NCI-H446 (cell line): ENCODE data around the gene ZSCAN10.
"Not testable (repeated sequence)": the region's sequence is repeated elsewhere in the genome, so short reads cannot be mapped to it uniquely, and the experiment has no call there.

Experiments used
- DNase-seq, 2 experiments: peaks; one replicate each; lab custom pipeline; 2025; lab: John Stamatoyannopoulos, UW

ZSCAN10 gene

GRCh38 chr16:3063625-3064386 is 35.3 kb downstream of the ZSCAN10 start:
- DNase-seq: no peak

GRCh38 chr16:3062553-3062952 is 36.5 kb downstream of the ZSCAN10 start:
- DNase-seq: no peak

- DNase-seq: no peak
Measured at GRCh38 chr16:3060339-3061127, 38.6 kb downstream of the ZSCAN10 start.

- DNase-seq: no peak
Measured at GRCh38 chr16:3059723-3060242, 39.3 kb downstream of the ZSCAN10 start.

GRCh38 chr16:3059041-3059722 is 39.9 kb downstream of the ZSCAN10 start:
- peak; percentile 22 to 89 for DNase-seq

- DNase-seq: no peak
Measured at GRCh38 chr16:3058139-3059030, 40.7 kb downstream of the ZSCAN10 start.

- no peak for DNase-seq
Measured at GRCh38 chr16:3057181-3058138, 41.6 kb downstream of the ZSCAN10 start.

GRCh38 chr16:3056336-3057180 is 42.5 kb downstream of the ZSCAN10 start:
- DNase-seq: no peak

GRCh38 chr16:3055734-3056115 is 43.4 kb downstream of the ZSCAN10 start:
- DNase-seq: not testable (repeated sequence)

GRCh38 chr16:3054965-3055733 is 43.9 kb downstream of the ZSCAN10 start:
- no peak for DNase-seq

- DNase-seq: not testable (repeated sequence)
Measured at GRCh38 chr16:3053330-3053710, 45.8 kb downstream of the ZSCAN10 start.

GRCh38 chr16:3052571-3053329 is 46.3 kb downstream of the ZSCAN10 start:
- not testable (repeated sequence) for DNase-seq

GRCh38 chr16:3051494-3051893 is 47.6 kb downstream of the ZSCAN10 start:
- no peak for DNase-seq

GRCh38 chr16:3051009-3051408 is 48.1 kb downstream of the ZSCAN10 start:
- DNase-seq: no peak

GRCh38 chr16:3050487-3050886 is 48.6 kb downstream of the ZSCAN10 start:
- DNase-seq: no peak

- DNase-seq: no peak
Measured at GRCh38 chr16:3049921-3050481, 49.1 kb downstream of the ZSCAN10 start.

- DNase-seq: no peak
Measured at GRCh38 chr16:3047387-3047720, 51.7 kb downstream of the ZSCAN10 start.
